Stimulated activated CD4-positive, alpha-beta T cell treated with anti-CD3 and anti-CD28 coated beads, Interleukin-2, amount 100 ng/mL, for 48 hours (primary cell): ENCODE results near the gene RAD51B.

ENCODE experiments used
- DNase-seq, 2 donors: peaks; one replicate each; pipeline ENCODE4 v3.0.0-alpha.2; 2020

Gene RAD51B

DNA sequence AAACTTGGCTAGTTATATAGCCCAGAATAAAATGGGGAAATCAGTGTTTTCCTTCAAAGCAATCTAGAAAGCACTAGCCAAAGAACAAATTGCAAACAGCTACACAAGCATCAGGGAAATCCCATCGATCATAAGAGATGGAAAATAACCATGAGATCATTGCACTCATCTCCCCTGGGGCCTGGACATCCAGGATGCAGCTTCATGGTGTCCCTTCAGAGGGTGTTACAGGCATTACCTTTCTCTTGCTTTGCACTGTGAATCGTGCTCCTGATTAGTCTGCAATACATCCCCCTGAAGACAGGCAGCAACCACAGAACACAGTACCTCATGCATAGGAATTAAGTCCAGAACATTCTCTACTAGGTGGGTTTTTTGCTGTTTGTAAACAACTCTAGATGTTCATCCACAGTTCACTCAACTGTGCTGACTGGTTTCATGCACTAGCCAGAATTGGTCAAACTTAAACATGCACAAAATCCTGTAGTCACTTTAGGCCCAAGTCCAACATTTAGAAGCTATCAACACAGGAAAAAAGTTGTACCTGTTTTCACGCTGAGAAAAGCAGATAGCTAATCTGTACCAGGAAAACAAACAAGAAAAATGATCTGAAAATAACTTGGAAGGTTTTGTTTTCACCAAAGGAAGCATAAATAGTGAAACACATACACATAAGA lies 853.2 kb downstream of the RAD51B start:
- DNase-seq: no peak

DNA sequence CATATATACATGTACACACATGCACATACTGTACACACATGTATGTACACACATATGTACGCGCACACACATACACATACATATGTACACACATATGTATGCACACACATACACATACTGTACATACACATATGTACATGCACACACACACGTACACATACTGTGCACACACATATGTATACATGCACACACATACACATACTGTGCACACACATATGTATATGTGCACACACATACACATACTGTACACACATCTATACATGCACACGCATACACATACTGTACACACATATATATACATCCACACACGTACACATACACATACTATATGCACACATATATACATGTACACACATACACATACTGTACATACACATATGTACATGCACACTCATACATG lies 853.9 kb downstream of the RAD51B start:
- no peak for DNase-seq

DNA sequence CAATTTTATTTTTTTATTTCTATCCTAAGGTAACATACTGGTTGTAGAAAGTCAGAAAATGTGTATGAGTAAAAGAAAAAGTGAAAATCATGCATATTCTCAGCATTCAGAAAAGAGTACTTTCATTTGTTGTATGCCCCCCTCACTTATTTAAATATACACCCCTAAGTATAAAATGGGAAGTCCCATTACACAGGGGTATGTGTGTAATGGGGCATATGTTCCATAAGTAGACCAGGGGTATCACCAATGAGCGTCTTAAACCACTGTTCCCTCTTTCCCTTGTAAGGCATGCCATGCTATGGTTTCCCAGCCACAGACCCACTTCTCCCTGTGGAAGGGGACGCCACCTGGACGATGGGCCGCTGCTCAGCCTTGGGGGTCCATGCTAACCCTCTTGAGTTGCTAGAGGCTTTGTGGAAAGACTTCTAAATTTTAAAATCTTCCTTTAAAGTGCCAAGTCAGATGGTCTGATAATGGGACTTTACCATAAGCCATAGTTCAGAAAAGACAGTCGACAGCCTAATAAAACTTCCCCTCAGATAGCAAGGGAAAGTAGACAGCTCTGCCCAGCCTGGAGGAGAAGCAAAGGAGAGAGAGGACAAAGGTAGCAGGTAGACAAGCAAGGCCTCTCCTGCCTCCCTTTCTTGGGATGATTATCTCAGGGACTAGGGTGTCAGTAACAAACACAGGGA lies 855.1 kb downstream of the RAD51B start:
- no peak for DNase-seq

DNA sequence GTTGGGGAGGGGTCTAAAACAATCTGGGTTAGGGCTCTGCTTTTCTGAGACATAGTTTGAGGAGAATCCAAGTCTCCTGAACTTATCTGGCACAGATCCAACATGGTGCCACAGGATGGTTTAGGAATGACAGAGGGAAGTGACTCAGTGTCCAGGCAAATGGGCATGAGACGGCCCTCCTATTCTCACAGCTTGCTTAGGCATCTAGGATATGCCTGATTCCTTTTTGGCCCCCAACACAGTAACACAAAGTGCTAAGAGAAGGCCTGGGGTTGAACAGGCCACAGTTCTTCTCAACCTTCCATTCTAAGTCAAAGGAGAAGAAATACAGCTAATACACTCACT lies 855.6 kb downstream of the RAD51B start:
- no peak for DNase-seq

DNA sequence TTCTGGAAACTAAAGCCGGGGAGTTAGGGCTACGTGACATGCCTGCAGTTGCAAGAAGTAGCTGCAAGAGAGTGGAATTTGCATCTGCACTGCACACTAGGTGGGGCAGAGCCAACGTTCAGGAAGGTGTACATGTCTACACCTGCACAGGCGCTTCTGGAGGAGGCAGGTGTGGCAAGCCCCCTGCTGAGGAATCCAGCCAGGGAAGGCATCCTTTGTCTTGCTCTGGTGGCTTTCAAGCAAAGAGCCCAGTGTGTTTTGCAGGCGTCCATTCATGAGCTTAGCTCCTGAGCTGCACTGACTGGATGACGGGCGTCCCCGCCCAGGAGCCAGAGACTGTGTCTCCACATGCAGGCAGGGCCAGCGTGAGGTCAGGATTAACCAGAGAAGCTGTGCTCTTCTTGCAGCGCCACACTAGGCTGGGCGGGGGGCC lies 856.9 kb downstream of the RAD51B start:
- no peak for DNase-seq

DNA sequence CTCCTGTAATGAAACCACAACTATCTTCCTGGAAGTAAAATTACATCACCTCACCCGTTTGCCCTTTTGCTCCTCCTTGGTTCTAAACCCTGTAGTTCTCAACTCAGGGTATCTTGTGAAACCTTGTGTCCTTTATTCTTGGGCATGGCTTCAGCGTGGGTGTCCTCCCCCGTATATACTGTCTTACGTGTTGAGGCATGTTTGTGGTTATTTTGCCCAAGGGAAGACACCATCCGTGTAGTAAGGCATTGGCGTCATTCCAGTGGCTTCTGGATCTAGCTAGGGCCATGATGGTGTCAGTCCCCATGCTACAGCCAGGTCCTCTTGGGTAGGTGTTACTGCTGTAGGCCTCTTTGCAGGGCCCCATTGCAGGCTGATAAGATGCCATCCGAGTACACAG lies 857.9 kb downstream of the RAD51B start:
- no peak for DNase-seq

DNA sequence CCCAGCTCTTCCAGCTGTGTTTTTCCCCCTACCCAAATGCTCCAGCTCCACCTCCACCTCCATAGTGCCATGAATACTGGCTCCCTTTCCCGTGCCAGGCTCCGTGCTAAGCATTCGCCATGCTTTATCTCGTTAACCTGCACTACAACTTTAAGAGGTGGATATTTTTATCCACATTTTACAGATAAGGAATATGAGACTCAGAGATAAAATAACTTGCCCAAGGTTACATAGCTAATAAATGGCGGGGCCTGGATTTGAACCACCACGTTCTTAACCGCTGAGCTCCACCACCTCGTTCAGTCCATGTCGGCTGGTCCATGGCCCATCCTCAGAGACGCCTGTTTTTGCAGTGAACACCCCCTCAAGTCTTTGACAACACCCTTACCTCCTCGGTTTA lies 858.3 kb downstream of the RAD51B start:
- DNase-seq: no peak

DNA sequence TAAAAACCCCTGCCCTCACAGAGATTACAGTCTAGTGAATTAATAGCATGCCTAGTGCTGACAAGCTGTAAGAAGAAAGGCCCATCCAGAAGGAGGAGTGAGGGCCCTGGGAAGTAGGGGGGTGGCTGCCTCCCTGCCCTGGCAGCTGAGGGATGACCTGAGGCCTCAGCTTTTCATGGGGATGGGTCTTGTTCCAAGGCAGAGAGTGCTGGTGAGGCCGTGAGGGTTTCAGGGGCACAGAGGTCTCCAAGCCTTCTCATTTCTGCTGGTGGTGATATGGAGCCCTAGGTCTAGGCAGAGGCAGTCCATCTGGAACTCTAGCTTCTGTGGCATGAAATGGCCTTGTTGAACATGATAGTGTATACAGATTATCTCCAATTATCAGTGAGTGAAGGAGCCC lies 858.9 kb downstream of the RAD51B start:
- DNase-seq: no peak

DNA sequence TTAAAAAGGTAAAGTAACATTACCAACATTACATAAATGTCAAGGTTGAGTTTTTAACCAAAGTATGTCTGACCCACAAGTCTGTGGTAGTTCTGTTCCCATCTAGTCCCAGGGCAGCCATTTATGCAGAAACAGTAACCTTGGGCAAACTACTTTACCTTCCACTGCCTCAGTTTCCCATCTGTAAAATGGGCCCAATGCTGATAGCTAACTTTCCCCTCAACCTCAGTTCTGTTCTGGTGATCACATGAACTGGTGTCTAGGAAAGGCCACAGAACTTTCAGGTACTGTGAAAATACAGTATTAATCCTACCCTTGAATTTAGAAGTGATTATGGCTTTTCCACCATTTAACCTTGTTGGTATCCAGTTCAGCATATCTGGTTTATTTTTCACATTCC lies 859.7 kb downstream of the RAD51B start:
- DNase-seq: no peak

DNA sequence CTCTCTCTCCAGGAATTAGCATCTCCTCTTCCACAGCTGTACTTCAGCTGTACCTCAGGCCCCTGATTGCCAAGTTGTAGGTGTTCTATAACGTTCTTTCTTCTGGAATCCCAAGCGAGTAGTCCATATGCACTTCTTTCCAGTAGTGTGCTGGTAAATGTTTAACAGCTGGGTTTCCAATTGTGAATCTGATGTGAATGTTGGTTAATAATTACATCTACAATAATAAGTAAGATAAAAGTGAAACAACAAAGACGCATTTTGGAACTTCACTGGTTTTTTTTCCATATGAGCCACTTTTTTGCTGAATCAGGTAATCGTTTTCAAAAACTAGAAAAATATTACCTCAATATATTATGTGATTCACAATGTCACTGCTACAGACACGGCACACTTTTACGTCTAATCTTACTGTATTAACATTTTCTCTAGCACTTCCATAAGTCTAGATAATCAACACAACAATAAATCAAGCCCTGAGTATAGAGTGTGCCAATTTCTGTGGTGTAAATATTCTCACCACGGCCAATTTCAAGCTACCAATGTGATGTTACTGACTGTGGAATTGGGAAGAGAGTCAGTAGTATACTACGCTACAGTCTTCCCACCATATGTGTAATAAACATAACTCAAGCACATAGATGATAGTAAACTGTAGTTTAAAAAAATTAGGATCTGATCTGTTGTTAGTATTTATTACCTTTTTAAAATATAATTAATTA lies 860.3 kb downstream of the RAD51B start:
- no peak for DNase-seq

DNA sequence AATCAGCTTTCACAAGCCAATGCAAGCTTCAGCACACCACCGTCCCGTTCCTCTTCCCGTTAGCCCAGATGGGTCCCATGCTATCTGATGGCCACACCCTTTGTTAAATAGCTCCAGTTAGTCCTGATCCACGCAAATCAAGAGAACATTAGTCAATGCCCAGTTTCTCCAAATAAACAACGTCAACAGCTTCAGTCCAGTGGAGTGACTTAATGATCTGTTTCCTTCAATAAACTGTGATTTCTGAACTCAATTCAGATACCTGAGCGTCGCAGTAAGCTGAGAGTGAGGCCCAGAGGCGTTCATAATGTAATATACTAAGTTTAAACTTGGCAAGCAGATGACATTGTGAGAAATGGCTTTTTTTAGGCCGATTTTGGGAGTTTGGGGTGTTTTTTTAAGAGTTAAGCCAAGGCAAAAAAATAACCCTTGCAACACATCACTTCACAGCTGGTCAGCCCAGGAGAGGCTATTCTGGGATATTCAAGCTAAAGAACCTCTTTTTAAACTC lies 861.0 kb downstream of the RAD51B start:
- DNase-seq: no peak

DNA sequence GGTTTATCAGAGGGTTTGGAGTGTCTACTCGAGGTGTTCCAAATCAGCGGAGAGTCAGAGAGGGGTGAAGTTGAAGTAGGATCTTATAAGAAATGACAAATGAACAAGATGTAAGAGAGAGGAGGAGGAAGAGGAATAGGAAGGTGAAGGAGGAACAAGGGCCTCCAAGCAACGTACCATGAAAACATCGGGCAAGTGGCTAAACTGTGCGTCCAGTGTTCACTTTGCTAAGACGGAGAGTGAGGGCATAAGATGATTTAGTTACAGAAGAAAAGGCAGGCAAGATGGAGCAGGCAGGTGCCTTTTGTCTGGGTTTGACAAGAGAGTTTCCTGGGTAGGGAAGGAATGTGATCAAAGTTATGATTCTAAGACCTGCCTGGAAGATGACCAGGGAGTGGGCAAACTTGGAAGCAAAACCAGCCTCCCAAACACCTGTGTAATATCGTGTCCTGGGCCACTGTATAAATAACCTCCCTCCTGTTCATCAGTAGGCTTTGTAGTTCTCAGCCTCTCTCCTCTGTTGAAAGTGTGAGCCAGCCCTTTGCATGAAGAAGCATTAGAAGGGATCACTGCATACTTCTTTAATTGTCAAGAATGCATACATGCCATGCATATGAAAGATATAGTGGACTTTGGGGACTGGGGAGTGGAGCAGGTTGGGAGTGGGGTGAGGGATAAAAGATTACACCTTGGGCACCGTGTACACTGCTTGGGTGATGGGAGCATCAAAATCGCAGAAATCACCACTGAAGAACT lies 861.9 kb downstream of the RAD51B start:
- no peak for DNase-seq

DNA sequence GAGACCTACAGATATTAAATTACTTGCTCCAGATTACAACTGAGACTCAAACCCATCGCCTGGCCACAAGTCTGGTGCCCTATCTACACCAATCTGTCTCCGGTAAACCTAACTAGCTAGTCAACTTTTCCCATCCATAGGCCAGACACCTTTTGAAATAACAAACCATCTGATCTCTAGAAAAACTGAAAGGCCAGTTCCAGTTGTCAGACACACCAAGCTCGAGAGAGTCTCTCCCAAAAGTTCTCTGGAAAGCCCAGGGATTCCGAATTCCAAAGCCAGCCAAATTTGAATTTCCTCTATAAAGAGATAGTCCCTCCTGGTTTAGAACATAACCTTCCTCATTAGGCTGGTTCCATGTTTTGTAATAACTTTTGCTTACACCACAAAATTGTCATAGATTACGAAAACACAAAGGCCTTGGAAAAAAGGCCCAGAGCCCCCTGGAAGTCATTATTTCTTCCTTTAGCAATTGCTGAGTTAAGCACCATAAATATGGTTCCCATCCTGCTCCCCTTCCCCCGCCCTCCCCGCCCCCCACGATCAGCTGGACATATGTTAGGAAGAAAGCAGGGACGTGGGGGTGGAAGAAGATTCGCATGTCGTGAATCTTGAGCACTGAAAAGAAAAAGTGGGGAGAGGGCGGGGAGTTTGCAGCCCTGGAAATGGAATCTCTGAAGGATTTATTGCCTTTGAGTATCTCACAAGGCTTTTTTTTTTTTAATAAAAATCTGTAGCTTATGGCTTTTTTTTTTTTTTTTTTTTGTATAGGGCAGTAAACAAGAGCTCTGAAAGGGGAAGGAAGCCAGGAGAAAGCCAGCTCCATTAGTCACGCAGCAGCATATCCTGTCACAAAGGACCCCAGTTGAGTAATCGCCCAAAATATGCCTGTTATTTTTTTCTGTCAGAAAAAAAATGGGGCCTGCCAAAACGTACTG lies 862.9 kb downstream of the RAD51B start:
- DNase-seq: no peak

DNA sequence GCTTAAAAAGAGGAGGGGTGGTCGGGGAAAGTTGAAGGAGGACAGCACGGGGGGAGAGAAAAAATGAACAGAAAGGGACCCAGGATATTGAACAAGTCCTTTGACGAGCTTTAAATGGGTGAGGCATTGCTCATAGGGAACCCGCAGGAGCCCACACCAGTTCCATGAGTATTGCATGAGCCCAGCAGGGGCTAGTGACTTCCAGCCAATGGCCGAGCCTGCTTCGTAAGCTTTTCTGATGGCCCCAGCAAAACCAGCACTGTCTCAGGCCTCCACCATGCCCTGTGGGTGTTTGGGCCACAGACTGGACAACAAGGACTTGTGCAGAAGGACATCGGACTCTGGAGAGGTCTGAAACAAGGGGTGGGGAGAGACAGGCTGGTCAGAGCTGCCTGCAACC lies 863.7 kb downstream of the RAD51B start:
- no peak for DNase-seq

DNA sequence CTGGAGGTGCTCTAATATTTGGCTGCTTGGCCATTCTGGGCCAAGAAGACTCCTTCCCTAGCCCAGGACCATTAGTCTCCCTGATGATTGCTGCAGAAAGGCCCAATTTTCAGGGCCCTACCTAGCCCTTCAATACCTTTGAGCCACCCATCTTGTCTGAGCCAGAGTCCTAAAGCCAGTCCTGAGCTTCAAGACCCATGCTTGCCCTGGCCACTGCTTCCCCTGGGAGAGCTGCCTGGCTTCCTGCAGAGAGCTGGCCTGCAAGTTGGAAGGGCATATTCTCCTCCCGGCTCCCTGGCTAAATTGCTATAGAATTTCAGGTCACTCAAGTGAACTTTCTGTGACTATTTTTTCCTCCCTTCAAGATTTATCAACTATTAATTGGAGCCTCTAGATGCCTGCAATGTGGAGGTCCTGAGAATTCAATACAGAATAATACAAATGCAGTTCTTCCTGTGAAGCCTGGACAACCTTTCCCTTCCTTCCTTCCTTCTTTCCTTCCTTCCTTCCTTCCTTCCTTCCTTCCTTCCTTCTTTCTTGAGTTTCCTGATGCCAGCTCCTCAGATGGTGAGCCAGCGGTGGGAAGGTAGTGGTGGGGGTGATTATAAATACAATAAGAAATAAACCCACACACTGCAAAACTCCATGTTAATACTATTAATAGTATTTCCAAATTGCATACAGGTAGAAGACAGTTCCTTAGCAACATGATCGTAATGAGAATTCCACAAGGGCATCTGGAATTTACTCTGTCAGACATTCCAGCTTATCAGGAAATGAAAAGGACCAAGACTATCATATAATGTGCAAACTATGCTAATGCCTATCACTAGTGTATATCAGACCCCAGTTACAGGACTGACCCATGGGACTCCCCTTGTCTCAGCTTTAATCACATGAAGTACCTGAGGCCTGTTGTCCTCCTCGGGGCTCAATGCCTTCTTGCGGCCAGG lies 865.2 kb downstream of the RAD51B start:
- no peak for DNase-seq

DNA sequence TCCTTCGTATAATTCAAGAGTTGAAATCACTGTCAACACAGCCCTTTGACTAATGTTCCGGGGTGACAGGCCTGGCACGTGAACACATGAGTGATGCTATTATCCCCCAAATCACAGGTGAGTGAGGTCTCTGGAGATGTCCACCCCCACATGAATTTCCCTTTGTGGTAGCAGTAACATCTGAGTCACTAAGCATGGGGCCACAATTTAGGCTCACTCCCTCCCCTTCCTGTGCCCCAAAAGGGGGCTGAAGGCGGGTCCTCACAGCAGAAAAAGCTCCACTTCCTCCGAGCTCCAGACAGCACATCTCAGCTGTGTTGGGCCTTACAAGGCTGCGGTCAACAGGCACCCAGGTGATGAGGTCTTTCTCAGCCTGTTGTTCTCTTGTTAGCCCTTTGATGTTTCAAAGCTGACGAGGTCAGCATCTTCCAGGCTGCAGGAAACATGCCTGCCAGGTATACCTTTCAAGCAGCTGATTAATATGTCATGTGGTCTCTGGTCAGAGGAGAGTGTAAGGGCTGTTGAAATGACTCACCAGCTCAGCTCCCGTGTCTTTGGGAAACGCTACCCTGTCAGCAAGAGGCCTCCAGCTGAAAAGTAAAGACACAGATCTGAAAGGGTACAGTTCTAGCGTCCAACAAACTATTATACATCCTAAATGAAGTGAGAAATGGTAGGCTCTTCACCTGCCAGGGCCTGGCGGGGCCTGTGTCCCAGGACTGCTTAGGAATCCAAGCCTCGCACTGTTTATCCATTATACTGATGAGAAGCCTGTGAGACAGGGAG lies 866.0 kb downstream of the RAD51B start:
- DNase-seq: peak; percentile 47 to 56

DNA sequence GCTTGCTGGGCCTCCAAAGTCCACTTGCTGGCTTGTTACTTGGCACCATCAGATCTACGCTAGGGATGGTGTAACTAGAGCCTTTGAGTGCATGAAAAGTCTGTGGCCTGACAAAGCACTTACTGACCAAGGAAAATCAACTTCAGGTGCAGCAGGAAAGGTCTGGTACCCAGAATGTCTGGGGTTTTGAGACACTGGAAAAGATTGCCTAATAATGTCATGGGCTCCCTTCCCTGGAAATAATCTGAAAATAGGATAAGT lies 866.6 kb downstream of the RAD51B start:
- no peak for DNase-seq

DNA sequence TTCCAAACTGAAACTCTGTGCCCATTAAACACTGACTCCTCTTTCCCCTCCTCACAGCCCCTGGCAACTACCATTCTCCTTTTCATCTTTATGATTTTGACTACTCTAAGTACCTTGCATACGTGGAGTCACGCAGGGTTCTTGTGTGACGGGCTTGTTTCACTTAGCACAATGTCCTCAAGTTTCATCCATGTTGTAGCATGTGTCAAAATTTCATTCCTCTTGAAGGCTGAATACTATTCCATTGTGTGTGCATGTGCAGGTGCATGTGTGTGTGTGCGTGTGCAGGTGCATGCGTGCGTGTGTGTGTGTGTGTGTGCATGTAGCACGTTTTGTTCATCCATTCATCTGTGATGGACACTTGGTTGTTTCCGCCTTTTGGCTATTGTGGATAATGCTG lies 867.1 kb downstream of the RAD51B start:
- DNase-seq: no peak

DNA sequence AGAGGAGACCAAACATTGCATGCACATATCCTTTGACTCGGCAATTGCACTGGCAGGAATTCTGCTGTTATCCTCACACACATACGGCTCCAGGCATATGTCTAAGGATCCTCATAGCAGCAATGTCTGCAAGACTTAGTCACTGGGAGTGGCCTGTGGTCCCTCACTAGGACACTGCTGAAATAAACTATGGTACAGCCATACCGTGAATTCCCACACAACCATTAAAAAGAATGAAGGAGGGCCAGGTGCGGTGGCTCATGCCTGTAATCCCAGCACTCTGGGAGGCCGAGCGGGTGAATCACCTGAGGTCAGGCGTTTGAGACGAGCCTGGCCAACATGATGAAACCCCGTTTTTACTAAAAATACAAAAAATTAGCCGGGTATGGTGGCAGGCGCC lies 868.2 kb downstream of the RAD51B start:
- DNase-seq: no peak

DNA sequence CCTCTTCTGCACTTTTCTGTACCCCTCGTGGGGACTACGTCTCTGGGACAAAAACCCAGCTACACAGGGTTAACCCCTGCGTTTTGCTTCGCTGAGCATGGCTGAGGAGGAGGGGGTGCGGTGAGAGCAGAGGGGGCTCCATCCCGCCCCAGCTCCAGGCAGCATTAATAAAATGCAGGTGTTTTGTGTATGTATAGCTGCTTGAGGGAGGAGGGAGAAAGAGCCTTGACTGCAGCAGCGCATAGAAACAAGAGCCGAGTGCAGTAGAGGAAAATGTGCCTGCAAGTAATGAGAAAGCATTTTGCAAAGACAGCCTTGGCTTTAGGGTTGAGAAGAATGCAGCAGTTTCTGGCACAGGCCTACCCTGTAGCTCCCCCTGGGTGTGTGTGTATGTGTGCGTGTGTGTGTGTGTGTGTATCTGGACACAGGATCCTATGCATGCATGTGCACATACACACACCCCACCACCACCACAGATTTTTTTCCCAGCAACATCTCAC lies 869.3 kb downstream of the RAD51B start:
- no peak for DNase-seq
